HepG2 (cell line): ENCODE results near the gene KIF13A. TPM values are rescaled to one million over a fixed set of nuclear protein-coding genes. Genes with fewer than 3 reads are reported as not detected.

ENCODE experiments used
- ATAC-seq: fragments of 200-7000 bp; cut with Tn5 transposase; 3 replicates; pipeline ENCODE4 v1.9.1; 2020; ENCODE audit warnings: mild to moderate bottlenecking, moderate library complexity
- BruUV-seq: library from RNA; stranded (reverse); fragments of 400-500 nt; replicated peaks from 2 replicates; lab custom pipeline; 2021; lab: Mats Ljungman, UMichigan
- CTCF ChIA-PET: fragments of 300-600 bp; formaldehyde crosslinking; extraction: SDS; loops from one replicate; lab custom pipeline; 2021; ENCODE audit warnings: low total read pairs, inconsistent platforms, low intra/inter-chr PET ratio; lab: Yijun Ruan, JAX
- POLR2A ChIA-PET: fragments of 350-600 bp; sonication (Branson Sonifier 250); formaldehyde crosslinking; loops from one replicate; lab custom pipeline; 2020; ENCODE audit warnings: antibody characterized with exemption, inconsistent platforms; lab: Yijun Ruan, JAX
- DNase-seq: peaks from one replicate; pipeline ENCODE4 v3.0.0-alpha.2; 2015; ENCODE audit warnings: low spot score
- FAIRE-seq: peaks from 3 replicates; lab custom pipeline; 2011; peaks lifted over from hg19 to GRCh38; lab: Jason Lieb, UNC
- H2AFZ ChIP-seq: one replicate; pipeline ENCODE4 v1.6.1; 2011; ENCODE audit warnings: low read length, inconsistent platforms
- H3K27ac ChIP-seq: fragments of 300-600 bp; 3 replicates; pipeline ENCODE4 v1.8.0; 2011; ENCODE audit warnings: mixed run types, mild to moderate bottlenecking, mixed read lengths, low read length, inconsistent platforms; ENCODE audit not compliant: insufficient read depth; ENCODE audit errors: extremely low read length
- H3K27me3 ChIP-seq, 2 experiments: fragments of 200-600 bp in 1 of 2; 2 replicates in 1 of 2; 3 replicates in 1 of 2; pipeline versions ENCODE4 v1.6.0 to v1.8.0; 2011; ENCODE audit warnings: low read length in 2 of 2, mild to moderate bottlenecking in 2 of 2, moderate library complexity in 2 of 2, inconsistent platforms in 1 of 2; ENCODE audit not compliant: insufficient read depth in 2 of 2, control insufficient read depth in 1 of 2
- H3K36me3 ChIP-seq, 2 experiments: fragments of 200-600 bp in 1 of 2; replicated peaks in 1 of 2; 2 replicates in 1 of 2; 3 replicates in 1 of 2; pipeline versions ENCODE4 v1.5.1 to v1.8.0; 2011; ENCODE audit warnings: low read length in 2 of 2, inconsistent platforms in 1 of 2; ENCODE audit not compliant: insufficient read depth in 2 of 2, control insufficient read depth in 1 of 2
- H3K4me1 ChIP-seq: 2 replicates; pipeline ENCODE4 v1.5.1; 2012; ENCODE audit warnings: low read length, inconsistent platforms; ENCODE audit not compliant: insufficient read depth
- H3K4me2 ChIP-seq: 2 replicates; pipeline ENCODE4 v1.6.0; 2011; ENCODE audit warnings: low read depth, low read length, inconsistent platforms
- H3K4me3 ChIP-seq, 3 experiments: fragments of 200-600 bp in 1 of 3; sonication (generic), shearing (Covaris generic) in 1 of 3; replicated peaks in 1 of 3; 2 replicates each; pipeline ENCODE4 v1.5.1; 2011 to 2016; ENCODE audit warnings: low read length in 3 of 3, inconsistent platforms in 2 of 3, low read depth in 2 of 3, mild to moderate bottlenecking in 2 of 3, control low read depth in 1 of 3, mixed read lengths in 1 of 3; ENCODE audit not compliant: insufficient read depth in 1 of 3
- H3K79me2 ChIP-seq: one replicate; pipeline ENCODE4 v1.6.1; 2011; ENCODE audit warnings: low read length, inconsistent platforms; ENCODE audit not compliant: insufficient read depth
- H3K9ac ChIP-seq: 2 replicates; pipeline ENCODE4 v1.6.0; 2011; ENCODE audit warnings: mild to moderate bottlenecking, low read depth, low read length, inconsistent platforms; ENCODE audit not compliant: insufficient read depth
- H3K9me3 ChIP-seq: 2 replicates; pipeline ENCODE4 v1.5.1; 2012; ENCODE audit warnings: mild to moderate bottlenecking, low read length
- H4K20me1 ChIP-seq: 2 replicates; pipeline ENCODE4 v1.6.0; 2011; ENCODE audit warnings: inconsistent platforms, mild to moderate bottlenecking, low read length, moderate library complexity; ENCODE audit not compliant: insufficient read depth
- AGO1 ChIP-seq: fragments of 200-400 bp; formaldehyde crosslinking; IDR thresholded peaks from 2 replicates; pipeline ENCODE4 v1.6.1; 2017; ENCODE audit warnings: mild to moderate bottlenecking, low read depth, low read length, moderate library complexity; ENCODE audit not compliant: poor library complexity, severe bottlenecking
- ARNTL ChIP-seq: sonication (generic); formaldehyde crosslinking; IDR thresholded peaks from 2 replicates; pipeline ENCODE4 v1.4.0; 2020; ENCODE audit warnings: mild to moderate bottlenecking, missing genetic modification reagents
- ASH2L ChIP-seq: fragments of 300-600, 200-600 bp; sonication (generic); IDR thresholded peaks from 2 replicates; pipeline ENCODE4 v1.7.0; 2017; ENCODE audit warnings: low read depth, mild to moderate bottlenecking, moderate library complexity, mixed read lengths, low read length; ENCODE audit not compliant: insufficient read length
- ELF3 ChIP-seq: IDR thresholded peaks from 2 replicates; pipeline ENCODE4 v1.6.1; 2016; ENCODE audit warnings: missing genetic modification reagents, missing compliant biosample characterization
- EZH2 ChIP-seq: conservative IDR thresholded peaks from 2 replicates; pipeline ENCODE4 v1.6.1; 2012; ENCODE audit warnings: mild to moderate bottlenecking, low read depth, low read length, moderate library complexity
- FOXP1 ChIP-seq, 2 experiments: fragments of 450-650 bp in 1 of 2; IDR thresholded peaks; 2 replicates each; pipeline ENCODE4 v1.6.1; 2017 to 2018; ENCODE audit warnings: antibody characterized with exemption in 1 of 2
- GTF3A ChIP-seq: sonication (generic); formaldehyde crosslinking; conservative IDR thresholded peaks from 2 replicates; pipeline ENCODE4 v1.4.0; 2020; ENCODE audit warnings: mild to moderate bottlenecking, missing genetic modification reagents
- JUN ChIP-seq: sonication (generic); formaldehyde crosslinking; IDR thresholded peaks from 2 replicates; pipeline ENCODE4 v1.4.0; 2020; ENCODE audit warnings: mild to moderate bottlenecking, missing genetic modification reagents
- RORA ChIP-seq: sonication (generic); formaldehyde crosslinking; IDR thresholded peaks from 2 replicates; pipeline ENCODE4 v1.5.0; 2020; ENCODE audit warnings: mild to moderate bottlenecking, missing genetic modification reagents, moderate library complexity
- SRSF9 ChIP-seq: fragments of 200-400 bp; formaldehyde crosslinking; IDR thresholded peaks from 2 replicates; pipeline ENCODE4 v1.6.1; 2018; ENCODE audit warnings: borderline replicate concordance, mild to moderate bottlenecking, low read depth, low read length; ENCODE audit not compliant: insufficient read depth, poor library complexity, severe bottlenecking
- ZIK1 ChIP-seq: sonication (generic); formaldehyde crosslinking; IDR thresholded peaks from 2 replicates; pipeline ENCODE4 v1.5.0; 2020; ENCODE audit warnings: mild to moderate bottlenecking, low read depth, missing genetic modification reagents, borderline replicate concordance
- ZMYM3 ChIP-seq: sonication (generic); formaldehyde crosslinking; IDR thresholded peaks from 2 replicates; pipeline ENCODE4 v1.5.1; 2020; ENCODE audit warnings: mild to moderate bottlenecking, missing genetic modification reagents
- ZNF264 ChIP-seq: sonication (generic); formaldehyde crosslinking; IDR thresholded peaks from 2 replicates; pipeline ENCODE4 v1.4.0; 2020; ENCODE audit warnings: missing genetic modification reagents
- ZNF34 ChIP-seq: sonication (generic); formaldehyde crosslinking; IDR thresholded peaks from 2 replicates; pipeline ENCODE4 v1.4.0; 2020; ENCODE audit warnings: mild to moderate bottlenecking, missing genetic modification reagents, borderline replicate concordance
- ZNF570 ChIP-seq: sonication (generic); formaldehyde crosslinking; IDR thresholded peaks from 2 replicates; pipeline ENCODE4 v1.4.0; 2020; ENCODE audit warnings: mild to moderate bottlenecking, missing genetic modification reagents, borderline replicate concordance
- ZNF607 ChIP-seq: sonication (generic); formaldehyde crosslinking; IDR thresholded peaks from 2 replicates; pipeline ENCODE4 v1.5.1; 2020; ENCODE audit warnings: missing genetic modification reagents, mild to moderate bottlenecking, borderline replicate concordance
- ZNF615 ChIP-seq: sonication (generic); formaldehyde crosslinking; IDR thresholded peaks from 2 replicates; pipeline ENCODE4 v1.5.0; 2020; ENCODE audit warnings: mild to moderate bottlenecking, missing genetic modification reagents, borderline replicate concordance
- WGBS: methylation state at CpG from one replicate; pipeline ENCODE4 v1.1.6; 2017; ENCODE audit warnings: low lambda C conversion rate; 5-methylcytosine and 5-hydroxymethylcytosine counted together
- in situ Hi-C: cut with HindIII; loops from 2 replicates; pipeline ENCODE4 v1.10.0; 2017; ENCODE audit warnings: low pct_unique_long_range_greater_than_20kb; ENCODE audit not compliant: extremely low pct_ligation_motif_present
- intact Hi-C: fragments of 100-400 bp; cut with micrococcal nuclease; formaldehyde crosslinking; loops from one replicate; pipeline ENCODE4 v1.10.0; 2022; ENCODE audit not compliant: unreplicated experiment
- polyA plus RNA-seq, 8 experiments: library from polyadenylated mRNA; depleted of rRNA in 3 of 8; stranded (reverse) in 7 of 8; unstranded in 1 of 8; fragments of >200 nt; fragmentation: Illumina TruSeq in 4 of 8; extraction: Trizol in 4 of 8; gene quantifications; 2 replicates each; pipeline versions ENCODE4 v1.2.1 to v1.2.3, GENCODE V29; 2011 to 2016; ENCODE audit warnings: low read depth in 4 of 8, missing spikeins in 1 of 8, mixed read lengths in 1 of 8; ENCODE audit not compliant: insufficient read depth in 1 of 8
- total RNA-seq, 5 experiments: library from RNA; depleted of rRNA; stranded (reverse); fragments of >200 nt; fragmentation: Illumina TruSeq; extraction: Trizol; gene quantifications; 2 replicates each; pipeline ENCODE4 v1.2.3, GENCODE V29; 2016; ENCODE audit warnings: low read depth in 1 of 5
- TF ChIP-seq, protein P1 (sequence below): sonication (generic); formaldehyde crosslinking; IDR thresholded peaks from 2 replicates; pipeline ENCODE4 v1.5.0; 2020; ENCODE audit warnings: missing genetic modification reagents, mild to moderate bottlenecking, borderline replicate concordance
- TF ChIP-seq, protein P2 (sequence below): IDR thresholded peaks from 2 replicates; pipeline ENCODE4 v1.6.1; 2016; ENCODE audit warnings: missing compliant biosample characterization, missing genetic modification reagents, borderline replicate concordance

KIF13A gene
- total and polyA plus RNA-seq, 2 of the 13 experiments (the other 11 are each of a cell fraction or from before 2014, with no cell fraction given), result 21.1 to 37.2 TPM

DNA sequence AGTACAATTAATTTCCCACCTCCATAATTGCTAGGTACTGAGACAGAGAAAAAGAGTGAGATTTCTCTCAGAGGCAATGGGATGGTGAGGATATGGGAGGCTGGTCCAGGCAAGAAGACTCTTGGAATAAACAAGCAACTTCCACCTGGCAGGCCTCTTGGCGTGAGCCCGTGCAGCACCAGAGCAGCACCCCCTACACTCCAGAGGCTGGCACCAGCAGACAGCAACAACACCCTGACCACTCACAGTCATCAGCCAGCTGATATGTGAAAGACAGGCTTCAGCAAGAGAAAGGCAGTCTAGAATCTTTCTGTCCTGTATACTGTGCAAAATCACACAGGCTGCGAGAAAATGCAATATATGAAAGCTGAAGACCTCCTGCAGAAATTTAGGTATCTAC lies 59.7 kb downstream of the KIF13A start:
- Histone ChIP-seq H3K4me3 (no peak overlapping the region), H3K27me3 (no peaks in the 10 kb centered on the region), H3K9ac (no peak overlapping the region), H2AFZ (no peak overlapping the region), H4K20me1 (no peaks in the 10 kb centered on the region), H3K4me1 (peaks cover 50% of the 10 kb centered on the region), H3K79me2 (peaks cover 14% of the 10 kb centered on the region), H3K9me3 (no peaks in the 10 kb centered on the region), H3K4me2 (no peak overlapping the region), H3K36me3 (no peaks in the 10 kb centered on the region), H3K27ac (no peak overlapping the region)
- FAIRE-seq (no peak), ATAC-seq (no peak), DNase-seq (no peak)
- WGBS, result 95% methylated on average over 3 of the region's 3 CpGs
- POLR2A ChIA-PET, result no interaction called here
- TF ChIP-seq, protein P1, sequence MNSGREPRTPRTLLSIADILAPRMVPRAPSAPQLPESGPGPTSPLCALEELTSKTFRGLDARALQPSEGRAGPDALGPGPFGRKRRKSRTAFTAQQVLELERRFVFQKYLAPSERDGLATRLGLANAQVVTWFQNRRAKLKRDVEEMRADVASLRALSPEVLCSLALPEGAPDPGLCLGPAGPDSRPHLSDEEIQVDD (CRISPR knock-in tag), result no peak
- TF ChIP-seq ZNF570 (no peak), RORA (CRISPR knock-in tag) (no peak), ZMYM3 (CRISPR knock-in tag) (no peak), ELF3 (CRISPR knock-in tag) (no peak), ARNTL (CRISPR knock-in tag) (no peak)
- intact Hi-C loops (no loop called here), in situ Hi-C loops (no loop called here)
- no TSS peak for BruUV-seq
- CTCF ChIA-PET, result no interaction called here

DNA sequence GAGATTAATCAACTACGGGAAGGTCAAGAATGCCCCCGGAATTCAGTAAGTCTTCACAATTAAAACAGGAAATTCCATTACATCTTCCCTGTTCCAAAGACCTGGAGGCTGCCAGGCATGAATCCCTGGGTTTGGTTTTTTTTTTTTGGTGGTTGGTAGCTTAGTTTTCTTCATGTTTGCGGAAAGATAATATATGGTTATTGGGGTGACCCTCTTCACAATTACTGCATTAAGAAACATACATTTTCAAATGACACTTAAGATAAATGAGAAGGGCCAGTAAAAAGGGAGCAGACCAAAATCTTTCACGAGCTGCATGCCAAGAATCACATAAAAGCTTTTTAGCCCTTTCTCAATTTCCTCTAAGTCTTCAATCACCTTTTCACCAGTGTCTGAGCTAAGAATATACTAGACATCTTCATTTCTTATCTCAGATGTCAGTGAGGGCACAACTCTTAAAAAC lies 64.0 kb downstream of the KIF13A start:
- peaks cover 1% of the 10 kb centered on the region for H3K79me2 ChIP-seq
- TF ChIP-seq ZNF607 (CRISPR knock-in tag) (no peak), AGO1 (no peak), FOXP1 (IDR thresholded peaks at IDR 0.05) (no peak), FOXP1 (CRISPR knock-in tag; IDR thresholded peaks at IDR 0.05) (no peak), JUN (CRISPR knock-in tag) (no peak), SRSF9 (no peak), ZNF34 (no peak), ASH2L (no peak), ZIK1 (no peak), ZNF615 (CRISPR knock-in tag) (no peak), ZNF264 (CRISPR knock-in tag) (no peak), GTF3A (no peak), EZH2 (no peak)
- TF ChIP-seq, protein P2, sequence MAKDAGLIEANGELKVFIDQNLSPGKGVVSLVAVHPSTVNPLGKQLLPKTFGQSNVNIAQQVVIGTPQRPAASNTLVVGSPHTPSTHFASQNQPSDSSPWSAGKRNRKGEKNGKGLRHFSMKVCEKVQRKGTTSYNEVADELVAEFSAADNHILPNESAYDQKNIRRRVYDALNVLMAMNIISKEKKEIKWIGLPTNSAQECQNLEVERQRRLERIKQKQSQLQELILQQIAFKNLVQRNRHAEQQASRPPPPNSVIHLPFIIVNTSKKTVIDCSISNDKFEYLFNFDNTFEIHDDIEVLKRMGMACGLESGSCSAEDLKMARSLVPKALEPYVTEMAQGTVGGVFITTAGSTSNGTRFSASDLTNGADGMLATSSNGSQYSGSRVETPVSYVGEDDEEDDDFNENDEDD (CRISPR knock-in tag), result no peak

More for the DNA sequence above, 64.0 kb downstream of the KIF13A start:
- DNase-seq (no peak), ATAC-seq (no peak), FAIRE-seq (no peak)
- BruUV-seq, result no TSS peak
- ChIA-PET CTCF (no interaction called here), POLR2A (no interaction called here)
- Histone ChIP-seq H3K9me3 (no peaks in the 10 kb centered on the region), H3K9ac (no peak overlapping the region), H3K36me3 (no peaks in the 10 kb centered on the region), H3K4me1 (peaks cover 7% of the 10 kb centered on the region), H3K27ac (no peak overlapping the region), H3K4me2 (no peak overlapping the region), H3K27me3 (no peaks in the 10 kb centered on the region), H2AFZ (no peak overlapping the region), H4K20me1 (no peaks in the 10 kb centered on the region), H3K4me3 (no peak overlapping the region)
- in situ Hi-C loops (no loop called here), intact Hi-C loops (no loop called here)
- 97% methylated on average over 4 of the region's 4 CpGs for WGBS
